NCI-H1436 treated with DMSO at 0.1 percent for 48 hours (cell line): ENCODE measurements around the gene FBXO7.

Experiments used
- DNase-seq: peaks from one replicate; lab custom pipeline; 2025; lab: John Stamatoyannopoulos, UW

Gene FBXO7

GRCh38 chr22:32490279-32490678 is 15.7 kb downstream of the FBXO7 start:
- DNase-seq, result no peak

GRCh38 chr22:32492111-32492510 is 17.5 kb downstream of the FBXO7 start:
- DNase-seq, result no peak

- DNase-seq, result no peak
Measured at GRCh38 chr22:32493551-32493950, 18.9 kb downstream of the FBXO7 start.

GRCh38 chr22:32494971-32495370 is 20.4 kb downstream of the FBXO7 start:
- no peak for DNase-seq

GRCh38 chr22:32499666-32500065 is 25.1 kb downstream of the FBXO7 start:
- DNase-seq, result no peak

GRCh38 chr22:32501836-32502752 is 27.5 kb downstream of the FBXO7 start:
- no peak for DNase-seq

- no peak for DNase-seq
Measured at GRCh38 chr22:32509045-32509444, 34.4 kb downstream of the FBXO7 start.

- no peak for DNase-seq
Measured at GRCh38 chr22:32511274-32511673, 36.7 kb downstream of the FBXO7 start.

GRCh38 chr22:32511776-32512175 is 37.2 kb downstream of the FBXO7 start:
- no peak for DNase-seq

- DNase-seq, result no peak
Measured at GRCh38 chr22:32512267-32512982, 37.8 kb downstream of the FBXO7 start.

- DNase-seq, result no peak
Measured at GRCh38 chr22:32515084-32515483, 40.5 kb downstream of the FBXO7 start.

GRCh38 chr22:32517488-32517887 is 42.9 kb downstream of the FBXO7 start:
- no peak for DNase-seq

GRCh38 chr22:32517921-32518320 is 43.3 kb downstream of the FBXO7 start:
- DNase-seq, result no peak

GRCh38 chr22:32518381-32518780 is 43.8 kb downstream of the FBXO7 start:
- no peak for DNase-seq

- no peak for DNase-seq
Measured at GRCh38 chr22:32518848-32519247, 44.2 kb downstream of the FBXO7 start.

GRCh38 chr22:32520612-32521011 is 46.0 kb downstream of the FBXO7 start:
- DNase-seq, result no peak

GRCh38 chr22:32522237-32522636 is 47.6 kb downstream of the FBXO7 start:
- DNase-seq, result no peak

- DNase-seq, result no peak
Measured at GRCh38 chr22:32527756-32528155, 53.1 kb downstream of the FBXO7 start.

- DNase-seq, result no peak
Measured at GRCh38 chr22:32528316-32528715, 53.7 kb downstream of the FBXO7 start.

- DNase-seq, result no peak
Measured at GRCh38 chr22:32528984-32529982, 54.7 kb downstream of the FBXO7 start.

- DNase-seq, result no peak
Measured at GRCh38 chr22:32531228-32531627, 56.6 kb downstream of the FBXO7 start.
